Muscle of arm (tissue), 12 donors: ENCODE measurements around the gene PDP2. TPM values are rescaled to one million over a fixed set of nuclear protein-coding genes. Genes with fewer than 3 reads are reported as not detected.

Experiments
- DNase-seq: peaks from one replicate; pipeline ENCODE4 v3.0.0-alpha.2; 2013
- polyA plus RNA-seq, 12 donors: library from polyadenylated mRNA; unstranded; fragments of 120-200 nt; gene quantifications; one replicate each; pipeline ENCODE4 v1.2.1, GENCODE V29; 2013; ENCODE audit not compliant: insufficient read length in 12 of 12

Gene PDP2
- polyA plus RNA-seq, 12 donors = 2.2 to 8.6 (median 2.9) TPM; not detected in 1

GRCh38 chr16:66902648-66903543, 22.6 kb downstream of the PDP2 start:
- DNase-seq = no peak

- no peak for DNase-seq
Measured at GRCh38 chr16:66903544-66904427, 23.5 kb downstream of the PDP2 start.

- no peak for DNase-seq
Measured at GRCh38 chr16:66904428-66904845, 24.1 kb downstream of the PDP2 start.

GRCh38 chr16:66904846-66905632, 24.7 kb downstream of the PDP2 start:
- no peak for DNase-seq

GRCh38 chr16:66905633-66906539, 25.6 kb downstream of the PDP2 start:
- DNase-seq = no peak

GRCh38 chr16:66906916-66907836, 26.9 kb downstream of the PDP2 start:
- DNase-seq = no peak

GRCh38 chr16:66908116-66908515, 27.8 kb downstream of the PDP2 start:
- DNase-seq = no peak

- DNase-seq = no peak
Measured at GRCh38 chr16:66908762-66909559, 28.6 kb downstream of the PDP2 start.

GRCh38 chr16:66910175-66910940, 30.0 kb downstream of the PDP2 start:
- no peak for DNase-seq

GRCh38 chr16:66911112-66911511, 30.8 kb downstream of the PDP2 start:
- no peak for DNase-seq

- no peak for DNase-seq
Measured at GRCh38 chr16:66911801-66912200, 31.5 kb downstream of the PDP2 start.

GRCh38 chr16:66913081-66913480, 32.8 kb downstream of the PDP2 start:
- DNase-seq = no peak

- no peak for DNase-seq
Measured at GRCh38 chr16:66913711-66914110, 33.4 kb downstream of the PDP2 start.

GRCh38 chr16:66914541-66914940, 34.2 kb downstream of the PDP2 start:
- no peak for DNase-seq

GRCh38 chr16:66915041-66915440, 34.7 kb downstream of the PDP2 start:
- DNase-seq = no peak

- no peak for DNase-seq
Measured at GRCh38 chr16:66916518-66916917, 36.2 kb downstream of the PDP2 start.

- DNase-seq = no peak
Measured at GRCh38 chr16:66917741-66918140, 37.4 kb downstream of the PDP2 start.

- DNase-seq = no peak
Measured at GRCh38 chr16:66918355-66918754, 38.0 kb downstream of the PDP2 start.
